PFSK-1 (cell line): ENCODE results near the gene MITF.

Experiments used
- FOXP2 ChIP-seq: optimal IDR thresholded peaks from 2 replicates; pipeline ENCODE3; 2011; ENCODE audit warnings: borderline replicate concordance, control low read depth, inconsistent platforms; ENCODE audit not compliant: insufficient read depth; ENCODE audit errors: extremely low read length, extremely low read depth
- POLR2AphosphoS5 ChIP-seq: IDR thresholded peaks from 2 replicates; pipeline ENCODE4 v1.6.1; 2012; ENCODE audit warnings: low read depth, mild to moderate bottlenecking, control low read depth, low read length, moderate library complexity
- REST ChIP-seq, 2 experiments: IDR thresholded peaks; 2 replicates each; pipeline versions ENCODE4 v1.6.1 to v1.8.0; 2011 to 2012; ENCODE audit warnings: low read depth in 2 of 2, low read length in 2 of 2, control low read depth in 1 of 2, inconsistent platforms in 1 of 2, mild to moderate bottlenecking in 1 of 2, moderate library complexity in 1 of 2; ENCODE audit not compliant: insufficient read depth in 1 of 2
- SIN3A ChIP-seq: IDR thresholded peaks from 2 replicates; pipeline ENCODE4 v1.6.1; 2012; ENCODE audit warnings: mild to moderate bottlenecking, low read length, moderate library complexity, borderline replicate concordance; ENCODE audit not compliant: insufficient read depth
- TAF1 ChIP-seq: IDR thresholded peaks from 2 replicates; pipeline ENCODE4 v1.6.1; 2012; ENCODE audit warnings: low read length, control low read depth, borderline replicate concordance; ENCODE audit not compliant: insufficient read depth

MITF gene

GRCh38 chr3:69921651-69922050 lies 182.4 kb downstream of the MITF start:
- TF ChIP-seq TAF1 (no peak), FOXP2 (no peak), POLR2AphosphoS5 (no peak), SIN3A (no peak), REST (IDR thresholded peaks at IDR 0.05; ENCODE audit: insufficient read depth in 1 of 2, low read depth in 2 of 2, low read length in 2 of 2) (no peak)

GRCh38 chr3:69922521-69923000 lies 183.3 kb downstream of the MITF start:
- TF ChIP-seq REST (IDR thresholded peaks at IDR 0.05; ENCODE audit: insufficient read depth in 1 of 2, low read depth in 2 of 2, low read length in 2 of 2) (no peak), TAF1 (no peak), POLR2AphosphoS5 (no peak), FOXP2 (no peak), SIN3A (no peak)

GRCh38 chr3:69925506-69925905 lies 186.2 kb downstream of the MITF start:
- TF ChIP-seq SIN3A (no peak), REST (IDR thresholded peaks at IDR 0.05; ENCODE audit: insufficient read depth in 1 of 2, low read depth in 2 of 2, low read length in 2 of 2) (no peak), FOXP2 (no peak), POLR2AphosphoS5 (no peak), TAF1 (no peak)

- TF ChIP-seq POLR2AphosphoS5 (no peak), TAF1 (no peak), FOXP2 (no peak), REST (IDR thresholded peaks at IDR 0.05; ENCODE audit: insufficient read depth in 1 of 2, low read depth in 2 of 2, low read length in 2 of 2) (no peak), SIN3A (no peak)
Observed at GRCh38 chr3:69926385-69926784, 187.1 kb downstream of the MITF start.

GRCh38 chr3:69927571-69927970 lies 188.3 kb downstream of the MITF start:
- TF ChIP-seq POLR2AphosphoS5: no peak
